Sigmoid colon (tissue), 7 donors: ENCODE measurements around the gene MAT2B. TPM values are rescaled to one million over a fixed set of nuclear protein-coding genes. Genes with fewer than 3 reads are reported as not detected.

Experiments
- DNase-seq: peaks from one replicate; pipeline ENCODE4 v3.0.0-alpha.2; 2019
- H3K27ac ChIP-seq, 4 donors: fragments of 200-600 bp; sonication (generic); one replicate each; pipeline ENCODE4 v1.5.1; 2016 to 2019; ENCODE audit warnings: mild to moderate bottlenecking in 1 of 4
- H3K27me3 ChIP-seq, 3 donors: fragments of 200-600 bp; sonication (generic); one replicate each; pipeline ENCODE4 v1.5.1; 2019; ENCODE audit warnings: mild to moderate bottlenecking in 1 of 3
- H3K36me3 ChIP-seq, 4 donors: fragments of 200-600 bp; sonication (generic); one replicate each; pipeline ENCODE4 v1.5.1; 2016 to 2019
- H3K4me1 ChIP-seq, 4 donors: fragments of 200-600 bp; sonication (generic); one replicate each; pipeline ENCODE4 v1.5.1; 2017 to 2019
- H3K4me3 ChIP-seq, 4 donors: fragments of 200-600 bp; sonication (generic); one replicate each; pipeline ENCODE4 v1.5.1; 2017 to 2019; ENCODE audit warnings: mild to moderate bottlenecking in 2 of 4, moderate library complexity in 1 of 4
- H3K9me3 ChIP-seq, 4 donors: fragments of 200-600 bp in 3 of 4; sonication (generic) in 3 of 4; one replicate each; pipeline versions ENCODE4 v1.5.1 to v1.6.1; 2013 to 2019
- EP300 ChIP-seq, 4 donors: sonication (generic); formaldehyde crosslinking; IDR thresholded peaks; one replicate each; pipeline ENCODE4 v1.6.1; 2017; ENCODE audit warnings: antibody characterized with exemption in 4 of 4
- POLR2A ChIP-seq, 2 donors: fragments of 450-650 bp; IDR thresholded peaks; one replicate each; pipeline ENCODE4 v1.6.1; 2016; ENCODE audit warnings: antibody characterized with exemption in 2 of 2, mild to moderate bottlenecking in 2 of 2, moderate library complexity in 2 of 2
- POLR2AphosphoS5 ChIP-seq, 4 donors: sonication (generic); formaldehyde crosslinking; IDR thresholded peaks; one replicate each; pipeline ENCODE4 v1.6.1; 2017; ENCODE audit warnings: antibody characterized with exemption in 4 of 4
- WGBS, 2 donors: extraction: QIAGEN DNeasy Blood & Tissue Kit; methylation state at CpG; one replicate each; pipeline ENCODE4 v1.1.7; 2013; 5-methylcytosine and 5-hydroxymethylcytosine counted together
- intact Hi-C: fragments of 100-400 bp; cut with DNase I; formaldehyde crosslinking; loops from one replicate; pipeline ENCODE4 v1.15.1; 2023
- polyA plus RNA-seq, 3 donors: library from polyadenylated mRNA; stranded (reverse); fragments of 200-250 nt; gene quantifications; one replicate each; pipeline ENCODE4 v1.2.3, GENCODE V29; 2013
- total RNA-seq, 4 donors: library from RNA; depleted of rRNA; stranded (reverse); fragments of >200 nt; gene quantifications; one replicate each; pipeline ENCODE4 v1.1.0, GENCODE V29; 2016
- TF ChIP-seq, protein P1 (sequence below), 4 experiments: fragments of 450-650 bp in 3 of 4; fragments of 200-600 bp in 1 of 4; IDR thresholded peaks; one replicate each; pipeline ENCODE4 v1.5.1; 2016 to 2019; ENCODE audit warnings: antibody characterized with exemption in 4 of 4, mild to moderate bottlenecking in 3 of 4, moderate library complexity in 2 of 4
- donor health status: healthy with polysubstance abuse.
- donor health status: Bipolar disorder and iron deficiency.
- donor health status: healthy.

The MAT2B gene
- total and polyA plus RNA-seq, 7 donors = 41.5 to 100 (median 80.5) TPM

DNA sequence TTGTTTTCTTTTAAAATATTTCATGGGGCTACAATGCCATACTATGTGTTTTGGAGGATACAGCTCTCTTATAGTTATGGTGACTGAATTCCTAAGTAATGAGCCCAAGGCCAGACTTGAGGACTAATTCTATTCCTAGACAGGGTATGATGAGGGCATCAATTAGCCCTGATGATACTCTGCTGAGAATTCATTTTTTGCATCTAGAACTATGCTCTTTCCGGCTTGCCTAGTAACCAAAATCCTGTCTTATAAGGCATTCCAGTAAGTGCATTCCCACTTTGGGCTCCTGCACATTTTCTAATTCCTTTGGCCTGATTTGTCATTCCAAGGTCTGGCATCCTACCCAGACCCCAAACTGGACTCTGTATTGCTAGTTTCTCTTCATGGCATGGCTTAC lies 62.4 kb downstream of the MAT2B start:
- Histone ChIP-seq H3K27me3 (peaks cover 0 to 10% (median 0%) of the 10 kb centered on the region in 3 donors), H3K27ac (no peak overlapping the region), H3K4me1 (peaks cover 0 to 38% (median 28%) of the 10 kb centered on the region in 4 donors), H3K4me3 (no peak overlapping the region), H3K9me3 (no peaks in the 10 kb centered on the region), H3K36me3 (no peaks in the 10 kb centered on the region)
- TF ChIP-seq, protein P1, sequence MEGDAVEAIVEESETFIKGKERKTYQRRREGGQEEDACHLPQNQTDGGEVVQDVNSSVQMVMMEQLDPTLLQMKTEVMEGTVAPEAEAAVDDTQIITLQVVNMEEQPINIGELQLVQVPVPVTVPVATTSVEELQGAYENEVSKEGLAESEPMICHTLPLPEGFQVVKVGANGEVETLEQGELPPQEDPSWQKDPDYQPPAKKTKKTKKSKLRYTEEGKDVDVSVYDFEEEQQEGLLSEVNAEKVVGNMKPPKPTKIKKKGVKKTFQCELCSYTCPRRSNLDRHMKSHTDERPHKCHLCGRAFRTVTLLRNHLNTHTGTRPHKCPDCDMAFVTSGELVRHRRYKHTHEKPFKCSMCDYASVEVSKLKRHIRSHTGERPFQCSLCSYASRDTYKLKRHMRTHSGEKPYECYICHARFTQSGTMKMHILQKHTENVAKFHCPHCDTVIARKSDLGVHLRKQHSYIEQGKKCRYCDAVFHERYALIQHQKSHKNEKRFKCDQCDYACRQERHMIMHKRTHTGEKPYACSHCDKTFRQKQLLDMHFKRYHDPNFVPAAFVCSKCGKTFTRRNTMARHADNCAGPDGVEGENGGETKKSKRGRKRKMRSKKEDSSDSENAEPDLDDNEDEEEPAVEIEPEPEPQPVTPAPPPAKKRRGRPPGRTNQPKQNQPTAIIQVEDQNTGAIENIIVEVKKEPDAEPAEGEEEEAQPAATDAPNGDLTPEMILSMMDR (IDR thresholded peaks at IDR 0.05) = no peak
- TF ChIP-seq POLR2AphosphoS5 (IDR thresholded peaks at IDR 0.05) = no peak
- TF ChIP-seq EP300 (IDR thresholded peaks at IDR 0.05) = no peak
- TF ChIP-seq POLR2A (IDR thresholded peaks at IDR 0.05) = no peak
- no peak for DNase-seq
- intact Hi-C loops = loop anchor here (5.0 to 10.0 kb wide), 2 partner anchors 127 to 444 kb away; no protein-coding TSS in a partner anchor
- WGBS, 2 donors = 88 to 91% methylated on average over 1 of the region's 1 CpG

Other genes starting within 250 kb of the MAT2B start
- 100 to 1,000 TPM; 119 to 181 (median 133) TPM for gene CCNG1, start 68.0 kb upstream of the MAT2B start, total RNA-seq
- 100 to 1,000 TPM in 2 of 3 donors, 10 to 100 TPM in 1; 78.0 to 180 (median 154) TPM for gene CCNG1, start 68.0 kb upstream of the MAT2B start, polyA plus RNA-seq
- 10 to 100 TPM in 2 of 4 donors, 1 to 10 TPM in 2; 3.3 to 13.2 (median 8.1) TPM for gene NUDCD2, start 45.5 kb upstream of the MAT2B start, total RNA-seq
- 10 to 100 TPM in 1 of 3 donors, 1 to 10 TPM in 2; 8.2 to 11.8 (median 8.4) TPM for gene NUDCD2, start 45.5 kb upstream of the MAT2B start, polyA plus RNA-seq
- 1 to 10 TPM in 2 of 4 donors, not detected in 2; 1.1 to 3.0 TPM for gene HMMR, start 45.0 kb upstream of the MAT2B start, total RNA-seq
- gene HMMR, start 45.0 kb upstream of the MAT2B start, polyA plus RNA-seq = 10 to 100 TPM in 1 of 3 donors, 1 to 10 TPM in 2; 1.2 to 18.1 (median 4.4) TPM